Esophagus mucosa (tissue), 1 donor: ENCODE data around the gene CAD. TPM values are rescaled to one million over a fixed set of nuclear protein-coding genes. Genes with fewer than 3 reads are reported as not detected.
A peak's percentile ranks its signal among the peaks of the same experiment; 100 is the strongest.
"Not testable (repeated sequence)": the region's sequence is repeated elsewhere in the genome, so short reads cannot be mapped to it uniquely, and the experiment has no call there.

ENCODE experiments used
- ATAC-seq: fragments of 200-7000 bp; cut with Tn5 transposase; one replicate; pipeline ENCODE4 v1.9.1; 2020
- total RNA-seq: library from RNA; stranded (reverse); gene quantifications from one replicate; pipeline ENCODE4 v1.2.4, GENCODE V29; 2023
- donor health status: DM: yes; HTN: yes; CAD: no.

The CAD gene
- total RNA-seq, 1 donor from 2014 or later = 26.7 TPM

DNA sequence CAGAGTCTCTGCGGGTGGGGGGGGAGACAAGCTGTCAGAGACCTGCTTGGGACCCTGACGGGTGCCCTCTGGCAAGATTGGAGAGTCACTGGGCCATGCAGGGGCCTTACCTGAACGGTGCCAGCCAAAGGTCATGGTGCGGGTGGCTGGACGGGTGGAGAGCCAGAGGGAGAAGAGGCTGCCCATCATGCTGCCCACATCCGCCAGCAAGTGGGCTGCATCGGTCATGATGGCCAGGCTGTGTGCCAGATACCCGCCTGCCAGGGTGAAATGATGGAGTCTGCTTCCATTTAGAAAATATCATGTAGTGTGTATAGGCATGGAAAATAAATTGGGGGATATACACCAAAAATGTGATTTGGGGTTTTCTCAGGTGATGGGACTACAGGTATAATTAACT is 40.9 kb downstream of the CAD start:
- ATAC-seq = no peak

DNA sequence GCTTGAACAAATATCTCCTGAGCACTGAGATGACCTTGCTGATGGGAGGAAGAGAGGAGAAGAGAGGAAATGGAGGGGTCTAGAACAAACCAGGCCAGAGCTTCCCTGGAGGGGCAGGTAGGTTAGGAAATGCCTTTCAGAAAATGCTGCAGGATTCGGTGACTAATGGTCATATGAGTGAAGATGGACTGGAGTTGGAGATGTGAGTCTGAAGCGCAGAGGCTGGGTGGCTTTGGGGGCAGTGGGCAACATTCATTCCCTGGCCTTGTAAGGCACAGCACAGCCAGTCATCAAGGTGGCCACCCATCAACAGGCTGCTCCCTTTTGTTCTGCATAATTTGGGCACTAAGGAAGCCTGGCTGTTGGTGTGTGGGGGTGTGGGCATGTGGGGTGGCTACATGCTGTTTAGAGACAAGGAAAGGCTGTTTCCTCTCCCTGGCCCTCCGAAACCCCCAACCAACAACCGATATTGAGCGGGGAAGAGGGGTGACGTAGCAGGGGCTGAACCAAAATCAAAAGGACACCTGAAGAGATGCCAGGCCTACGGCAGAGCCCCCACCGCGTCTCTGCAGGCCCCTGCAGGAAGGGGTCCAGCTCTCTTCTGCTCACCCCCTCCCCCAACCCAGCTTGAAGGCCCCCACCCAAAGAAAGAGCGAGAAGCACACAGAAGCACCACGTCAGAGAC is 44.2 kb downstream of the CAD start:
- no peak for ATAC-seq

DNA sequence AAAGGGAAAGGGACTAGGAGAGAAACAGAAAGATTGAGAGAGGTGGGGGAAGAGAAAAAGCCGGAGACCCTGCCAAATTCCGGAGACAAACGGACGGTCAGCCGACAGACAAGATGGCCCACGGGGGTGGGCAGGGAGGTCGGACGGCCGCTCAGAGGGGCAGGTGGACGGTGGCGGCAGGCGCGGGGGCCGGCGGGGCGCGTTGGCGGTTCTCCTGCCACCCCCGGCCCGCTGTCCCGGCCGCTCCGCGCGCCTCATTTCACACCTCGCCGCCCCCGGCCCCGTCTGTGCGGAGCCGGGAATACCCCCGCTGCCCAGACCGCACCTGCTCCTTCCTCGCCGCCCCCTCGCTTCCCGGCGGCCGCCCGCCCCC is 44.7 kb downstream of the CAD start:
- ATAC-seq = no peak

DNA sequence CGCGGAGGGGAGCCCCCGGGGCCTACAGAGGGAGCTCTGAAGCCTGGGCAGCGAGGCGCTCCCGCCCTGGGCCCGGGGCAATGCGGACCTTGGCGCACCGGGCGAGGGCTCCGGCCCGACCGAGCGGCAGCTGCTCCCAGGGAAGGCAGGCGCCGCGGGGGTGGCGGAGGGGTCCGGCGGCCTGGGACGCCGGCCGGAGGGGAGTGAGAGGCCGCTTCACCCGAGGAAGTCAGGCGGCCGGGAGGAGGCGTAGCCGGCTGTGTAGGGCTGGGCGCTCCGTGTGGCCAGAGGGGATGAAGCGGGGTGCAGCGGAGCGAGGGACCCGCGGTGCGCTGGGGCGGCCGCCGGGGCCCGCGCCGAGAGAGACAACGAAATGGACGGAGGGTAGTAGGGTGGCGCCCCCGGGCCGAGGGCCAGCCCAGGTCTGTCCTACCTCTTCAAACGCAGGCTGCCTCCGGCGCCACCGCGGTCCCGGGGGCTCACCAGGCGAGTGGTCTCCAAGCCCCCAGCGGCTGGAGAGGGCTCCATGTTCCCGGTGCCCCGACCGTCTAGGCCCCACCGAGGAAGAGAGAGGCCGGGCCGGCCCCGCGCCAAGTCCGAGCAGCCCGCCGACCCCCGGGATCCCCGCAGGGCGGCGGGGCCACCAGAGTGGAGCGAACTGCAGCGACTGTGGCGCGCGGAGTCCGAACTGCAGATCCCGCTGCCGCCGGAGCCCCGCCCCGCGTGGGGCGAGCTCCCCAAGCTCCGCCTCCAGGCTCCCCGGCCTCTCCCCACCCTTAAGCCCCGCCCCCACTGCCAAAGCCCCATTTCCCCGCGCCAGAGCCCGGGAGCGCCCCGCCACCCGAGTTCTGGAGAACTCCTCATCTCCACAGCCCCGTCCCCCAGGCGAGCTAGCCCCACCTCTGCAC is 45.5 kb downstream of the CAD start, which contains the start of gene SLC30A3:
SLC30A3 (minus strand) TSS at position 669 of the 908 bp plus-strand sequence; CDS start at position 528, 141 bp downstream.
- ATAC-seq = peak; percentile 77

DNA sequence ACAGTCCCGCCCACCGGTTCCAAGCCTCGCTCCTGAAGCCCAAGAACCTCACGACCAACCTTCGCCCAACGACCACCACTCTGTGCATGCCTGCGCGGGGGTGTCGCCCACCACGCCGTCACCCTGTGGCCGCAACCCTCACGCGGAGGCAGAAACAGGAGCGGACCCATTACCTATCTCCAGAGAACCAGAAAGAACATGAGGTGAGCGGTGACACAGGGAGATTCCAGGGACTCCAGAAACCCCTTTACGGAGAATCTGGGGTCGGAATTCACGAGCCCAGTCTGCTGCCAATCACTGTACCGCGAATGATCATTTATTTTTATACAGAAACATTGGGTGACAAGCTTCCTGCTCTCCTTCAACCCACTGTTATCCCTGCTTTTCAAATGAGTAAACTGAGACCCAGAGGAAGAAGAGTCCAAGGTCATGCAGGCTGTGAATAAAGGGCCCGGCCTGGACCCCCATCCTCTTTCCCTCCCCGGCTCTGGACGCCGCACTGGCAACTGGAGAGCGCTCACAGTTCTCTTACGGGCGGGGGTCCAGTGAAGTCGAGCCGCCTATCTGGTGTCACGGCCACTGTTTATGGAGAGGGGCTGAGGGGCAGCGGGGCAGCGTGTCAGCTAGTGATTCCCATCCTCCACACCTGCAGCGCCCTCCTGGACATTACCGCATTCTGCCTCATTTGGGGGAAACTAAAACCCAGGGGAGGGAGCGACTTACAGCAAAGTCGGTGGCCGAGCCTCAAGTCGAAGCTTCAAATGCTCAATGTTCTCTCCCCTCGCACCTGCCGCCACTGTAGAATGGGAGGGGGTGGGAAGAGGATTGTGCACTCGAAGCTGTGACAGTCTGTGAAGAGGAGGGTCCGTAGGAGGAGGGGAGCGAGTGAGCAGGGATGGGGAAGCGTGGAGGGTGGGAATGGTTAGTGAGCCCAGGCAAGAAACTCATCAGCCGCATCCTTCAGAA is 46.4 kb downstream of the CAD start:
- no peak for ATAC-seq

DNA sequence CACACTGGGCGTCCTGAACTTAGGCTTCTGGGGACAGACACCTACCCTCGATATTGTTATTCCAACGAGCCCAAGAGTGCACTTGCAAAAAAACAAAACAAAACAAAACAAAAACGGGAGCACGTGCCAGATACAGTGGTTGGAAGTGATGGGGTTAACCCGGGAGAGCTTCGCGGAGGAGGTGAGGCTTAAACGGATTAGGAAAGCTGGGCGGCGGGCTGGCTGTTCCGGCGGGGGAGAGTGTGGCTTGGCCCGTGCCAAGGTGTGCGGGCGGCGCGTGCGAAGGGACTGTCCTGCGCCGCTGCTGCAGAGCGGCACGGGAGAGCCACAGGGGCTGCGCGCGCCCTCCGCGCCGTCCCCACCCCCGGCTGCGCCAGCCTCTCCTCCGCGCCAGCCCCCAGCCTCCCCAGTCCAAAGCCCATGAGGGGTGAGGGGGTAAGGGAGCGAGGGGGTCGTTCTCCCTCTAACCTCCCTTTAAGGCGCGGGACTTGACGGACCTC is 47.1 kb downstream of the CAD start:
- peak; percentile 13 for ATAC-seq

DNA sequence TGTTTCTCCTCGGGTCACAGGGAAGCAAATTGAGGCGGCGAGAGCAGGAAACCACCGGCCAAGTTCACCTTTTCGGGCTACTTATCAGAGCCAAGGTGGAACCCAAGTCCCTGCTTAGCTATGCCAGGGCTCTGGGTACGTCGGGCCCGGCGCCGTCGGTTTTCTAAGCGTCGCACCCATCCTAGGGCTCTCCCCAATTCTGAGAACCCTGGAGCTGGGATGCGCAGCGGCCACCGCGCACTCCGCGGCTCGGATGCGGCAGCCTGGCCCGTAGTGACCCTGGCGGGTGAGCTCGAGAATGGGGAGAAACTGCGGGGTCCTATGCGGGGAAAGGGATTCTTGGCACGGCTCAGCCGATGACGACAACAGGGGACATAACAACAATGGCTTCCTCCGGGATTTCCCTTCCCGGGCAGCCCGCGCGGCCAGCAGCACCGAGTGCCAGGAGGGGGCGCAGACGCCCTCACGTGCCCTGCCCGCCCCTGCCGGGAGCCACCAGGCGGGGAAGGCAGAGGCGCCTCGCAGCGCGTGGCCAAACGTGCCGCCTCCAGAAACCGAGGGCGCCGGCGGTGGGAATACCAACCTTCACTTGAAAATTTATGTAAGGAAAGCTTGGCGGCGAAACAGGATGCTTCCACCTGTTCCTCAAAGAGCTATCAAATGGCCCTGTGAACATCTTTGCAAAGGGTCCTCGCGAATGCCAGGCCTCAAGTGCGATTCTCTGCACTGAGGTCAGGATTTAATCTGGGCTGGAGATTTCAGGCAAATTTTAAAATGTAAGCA is 47.8 kb downstream of the CAD start:
- peak; percentile 10 for ATAC-seq

DNA sequence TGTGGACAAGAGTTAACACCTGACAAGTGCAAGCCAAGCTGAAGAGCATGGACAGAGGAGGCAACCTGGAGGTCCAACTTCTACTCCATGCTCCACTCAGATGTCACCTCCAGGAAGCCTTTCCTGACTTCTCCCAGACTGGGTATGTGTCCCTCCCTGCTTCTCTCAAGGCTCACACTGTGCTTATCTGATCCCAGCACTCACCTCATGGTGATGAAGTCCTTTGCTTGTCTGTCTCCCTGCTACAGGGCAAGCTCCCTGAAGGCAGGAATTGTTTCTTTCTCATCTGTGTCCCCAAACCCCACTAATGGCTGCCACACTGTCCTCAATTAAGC is 48.3 kb downstream of the CAD start:
- ATAC-seq = no peak

DNA sequence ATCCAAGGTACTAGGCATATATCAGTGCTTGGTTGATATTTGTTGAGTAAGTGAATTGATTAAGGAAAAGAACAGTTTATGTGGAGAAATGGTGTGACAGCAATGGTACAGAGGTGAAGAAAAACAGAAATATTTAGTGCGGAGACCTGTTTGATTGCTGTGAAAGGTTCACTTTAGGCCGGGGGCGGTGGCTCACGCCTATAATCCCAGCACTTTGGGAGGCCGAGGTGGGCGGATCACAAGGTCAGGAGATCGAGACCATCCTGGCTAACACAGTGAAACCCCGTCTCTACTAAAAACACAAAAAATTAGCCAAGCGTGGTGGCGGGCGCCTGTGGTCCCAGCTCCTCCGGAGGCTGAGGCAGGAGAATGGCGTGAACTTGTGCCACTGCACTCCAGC is 51.1 kb downstream of the CAD start:
- not testable (repeated sequence) for ATAC-seq

DNA sequence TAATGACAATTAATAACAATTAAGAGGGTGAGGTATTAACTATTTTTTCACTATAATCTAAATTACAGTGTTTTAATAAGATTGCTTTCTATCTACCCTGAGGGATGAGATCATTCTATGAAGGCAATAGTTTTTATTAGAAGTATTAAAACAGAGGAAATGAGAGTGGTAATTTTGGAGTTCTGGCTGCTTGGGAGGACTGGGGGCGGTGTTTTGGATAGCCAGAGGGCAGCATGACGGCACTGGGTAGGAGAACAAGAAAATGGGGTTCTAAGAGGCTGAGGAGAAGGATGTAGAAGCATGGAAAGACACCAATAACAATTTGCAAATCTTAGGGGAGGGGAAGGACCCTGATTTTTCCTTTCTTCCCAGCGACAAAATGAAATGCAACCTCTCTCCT is 53.0 kb downstream of the CAD start:
- no peak for ATAC-seq

DNA sequence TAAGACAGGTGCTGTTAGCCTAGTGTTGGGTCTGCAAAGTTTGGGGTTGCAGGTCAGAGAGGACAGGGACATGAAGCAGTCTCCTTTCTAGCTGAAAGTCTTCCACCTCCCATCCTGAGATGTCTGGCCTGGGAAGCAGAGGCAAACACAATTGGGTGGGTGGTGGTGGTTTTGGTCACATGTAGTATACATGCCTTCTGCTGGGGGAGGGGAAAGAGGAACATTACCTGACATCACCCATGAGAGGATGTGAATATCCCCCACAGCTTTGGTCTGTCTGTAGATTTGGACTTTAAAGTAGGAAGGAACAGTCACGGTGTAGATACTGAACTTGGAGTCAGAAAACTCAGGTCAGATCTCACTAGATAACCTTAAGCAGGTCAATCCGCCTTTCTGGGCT is 53.5 kb downstream of the CAD start:
- ATAC-seq = no peak

DNA sequence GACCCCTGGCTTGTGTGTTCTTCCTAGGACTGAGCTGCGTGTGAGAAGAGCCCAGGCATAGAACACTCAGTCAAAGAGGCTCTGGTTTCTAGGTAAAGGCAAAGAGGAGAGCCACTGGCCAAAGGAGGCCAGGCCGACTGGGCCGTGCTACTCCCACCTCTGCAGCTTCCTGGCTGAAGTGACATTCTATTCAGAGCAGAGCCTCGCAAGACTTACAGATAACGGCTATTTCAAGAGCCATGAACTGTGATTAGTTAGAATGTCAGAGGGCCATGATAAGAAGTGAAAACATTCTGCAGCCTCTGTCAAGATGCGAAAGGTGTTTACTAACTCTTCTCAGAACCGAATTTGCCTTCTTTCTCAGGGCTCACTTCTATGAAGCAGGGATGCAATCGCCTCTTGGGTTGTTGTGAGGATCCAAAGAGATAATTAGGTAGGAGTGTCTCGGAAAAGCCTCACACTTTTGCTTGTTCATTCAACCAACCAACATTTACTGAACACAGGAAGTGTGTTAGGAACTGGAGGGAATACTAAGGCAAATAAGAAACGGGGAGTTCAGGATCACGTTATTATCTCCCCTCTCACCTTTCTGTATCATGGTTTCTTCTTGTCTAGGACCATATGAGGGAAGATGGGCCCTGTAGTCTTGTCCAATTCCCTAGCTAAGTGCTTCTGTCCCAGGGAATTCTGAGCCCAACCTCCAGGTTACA is 54.6 kb downstream of the CAD start:
- no peak for ATAC-seq

DNA sequence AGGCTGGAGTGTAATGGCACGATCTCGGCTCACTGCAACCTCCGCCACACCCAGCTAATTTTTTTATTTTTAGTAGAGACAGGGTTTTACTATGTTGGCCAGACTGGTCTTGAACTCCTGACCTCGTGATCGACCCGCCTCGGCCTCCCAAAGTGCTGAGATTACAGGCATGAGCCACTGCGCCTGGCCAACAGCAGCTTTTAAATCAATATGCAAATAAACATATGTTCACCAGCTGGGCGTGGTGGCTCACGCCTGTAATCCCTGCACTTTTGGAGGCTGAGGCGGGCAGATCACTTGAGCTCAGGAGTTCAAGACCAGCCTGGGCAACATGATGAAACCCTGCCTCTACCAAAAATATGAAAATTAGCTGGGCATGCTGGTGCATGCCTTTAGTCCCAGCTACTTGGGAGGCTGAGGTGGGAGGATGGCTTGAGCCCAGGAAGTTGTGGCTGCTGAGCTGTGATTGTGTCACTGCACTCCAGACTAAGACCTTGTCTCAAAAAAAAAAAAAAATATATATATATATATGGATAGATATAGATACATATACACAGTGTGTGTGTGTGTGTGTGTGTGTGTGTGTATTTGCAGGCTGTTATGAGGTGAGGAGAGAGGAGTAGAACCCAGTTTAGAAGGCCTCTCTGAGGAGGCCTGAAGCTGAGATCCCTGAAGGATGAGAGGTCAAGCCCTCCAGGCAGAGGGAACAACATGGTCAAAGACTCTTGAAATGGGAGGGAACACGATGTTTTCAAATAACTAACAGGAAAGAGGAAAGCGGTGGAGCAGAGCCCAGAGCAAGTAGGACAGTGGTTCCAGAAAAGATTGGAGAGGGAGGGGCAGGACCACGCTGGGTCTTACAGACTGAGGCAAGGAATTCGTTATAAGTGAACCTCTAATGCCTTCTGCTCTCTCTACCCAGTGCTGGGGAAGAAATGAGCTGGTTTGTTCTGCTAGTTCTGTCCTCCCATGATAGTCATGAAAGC is 55.7 kb downstream of the CAD start:
- ATAC-seq = not testable (repeated sequence)

DNA sequence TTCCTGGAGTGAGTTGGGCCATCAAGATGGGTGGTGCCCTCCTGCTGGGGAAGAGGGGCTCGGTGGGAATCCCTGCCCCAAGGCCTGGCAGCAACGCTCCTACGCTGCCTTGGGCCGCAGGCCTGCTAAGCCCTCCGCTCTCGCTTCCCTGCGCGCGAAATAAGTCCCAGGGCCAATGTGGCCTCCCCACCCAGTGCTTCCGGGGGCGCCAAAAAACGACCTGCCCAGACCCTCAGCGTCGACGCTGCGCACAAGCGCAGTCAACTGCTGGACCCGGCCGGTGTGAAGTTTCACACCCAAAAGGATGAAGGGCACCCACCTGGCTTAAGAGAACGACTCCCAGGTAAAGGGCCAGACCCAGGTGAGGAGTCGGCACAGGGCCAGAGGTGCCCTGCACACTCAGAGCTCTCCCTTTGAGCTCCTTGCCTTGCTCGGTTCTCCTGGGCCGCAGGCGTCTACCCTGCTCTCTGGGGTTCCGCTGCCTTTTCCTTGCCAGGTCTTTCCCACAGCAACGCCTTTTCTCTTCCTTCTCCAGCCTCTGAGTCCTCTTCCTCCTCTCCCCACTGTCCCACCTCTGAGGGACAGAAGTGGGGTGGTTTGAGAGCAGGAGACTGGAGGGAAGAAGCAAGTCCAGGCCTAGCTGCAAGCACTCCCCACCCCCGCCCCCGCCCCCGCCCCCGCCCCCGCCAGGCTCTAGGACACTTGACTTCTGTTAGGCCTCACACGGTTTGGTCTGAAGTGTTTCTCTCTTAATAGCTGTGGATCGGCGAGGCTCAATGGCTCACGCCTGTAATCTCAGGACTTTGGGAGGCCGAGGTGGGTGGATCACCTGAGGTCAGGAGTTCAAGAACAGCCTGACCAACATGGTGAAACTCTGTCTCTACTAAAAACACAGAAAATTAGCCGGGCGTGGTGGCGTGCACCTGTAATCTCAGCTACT is 58.3 kb downstream of the CAD start, which contains the start of gene DNAJC5G:
DNAJC5G (plus strand) TSS at position 223 of the 940 bp plus-strand sequence. CDS start 1,296 bp downstream, outside the sequence.
- no peak for ATAC-seq

DNA sequence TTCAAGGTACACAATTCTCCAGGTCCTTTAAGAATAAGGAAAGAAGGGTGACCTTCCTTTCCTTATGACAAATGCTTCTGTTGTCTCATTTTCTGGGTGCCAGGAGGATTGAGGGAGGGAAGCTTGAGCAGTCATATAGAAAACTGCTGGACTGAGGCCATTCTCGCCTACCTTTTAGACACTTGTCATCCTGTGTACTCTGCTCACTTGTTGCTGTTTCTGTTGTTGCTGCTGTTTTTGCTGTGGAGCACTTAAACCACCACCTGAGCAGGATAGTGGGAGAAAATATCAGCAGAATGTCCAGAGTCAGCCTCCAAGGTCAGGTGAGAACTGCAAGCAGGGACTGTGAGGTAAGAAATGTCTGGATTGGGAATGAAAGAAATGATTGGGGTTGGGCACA is 60.8 kb downstream of the CAD start:
- ATAC-seq = no peak

DNA sequence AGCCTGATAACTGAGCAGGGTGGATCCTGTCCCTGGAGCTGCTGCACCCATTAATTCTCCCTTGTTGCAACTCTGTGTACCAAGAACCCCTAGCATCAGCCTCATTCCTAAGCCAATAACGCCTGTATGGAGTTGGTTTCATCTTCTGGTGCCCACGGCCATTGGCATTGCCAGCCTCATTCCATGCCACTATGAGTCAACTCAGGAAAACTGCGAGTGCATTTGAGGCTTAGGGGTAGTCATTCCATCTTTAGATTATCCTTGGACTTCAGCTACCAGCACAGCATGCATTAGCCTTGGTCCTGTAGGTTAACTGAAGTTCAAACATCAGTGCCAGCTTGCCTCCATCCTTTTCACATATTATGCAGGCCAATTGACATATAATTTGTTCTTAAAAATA is 63.7 kb downstream of the CAD start:
- no peak for ATAC-seq

DNA sequence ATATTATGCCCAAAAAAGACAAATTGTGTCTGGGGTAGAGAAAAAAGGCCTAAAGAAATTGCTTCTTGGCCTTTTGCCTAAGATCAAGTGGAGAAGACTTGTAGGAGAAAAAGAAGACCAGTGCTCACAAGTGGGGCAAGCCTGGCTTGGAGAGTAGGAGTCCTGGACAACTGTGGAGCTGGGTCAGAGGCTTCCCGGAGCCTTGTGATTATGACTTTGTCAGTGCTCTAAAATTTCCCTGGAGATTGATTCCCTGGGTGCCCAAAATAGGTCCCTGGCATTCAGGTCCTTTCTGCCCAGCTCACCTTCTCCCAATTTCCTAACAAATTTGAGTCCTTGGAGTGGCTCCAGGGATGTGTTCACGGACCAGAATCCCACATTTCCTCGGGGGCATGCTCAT is 64.3 kb downstream of the CAD start:
- ATAC-seq = no peak

DNA sequence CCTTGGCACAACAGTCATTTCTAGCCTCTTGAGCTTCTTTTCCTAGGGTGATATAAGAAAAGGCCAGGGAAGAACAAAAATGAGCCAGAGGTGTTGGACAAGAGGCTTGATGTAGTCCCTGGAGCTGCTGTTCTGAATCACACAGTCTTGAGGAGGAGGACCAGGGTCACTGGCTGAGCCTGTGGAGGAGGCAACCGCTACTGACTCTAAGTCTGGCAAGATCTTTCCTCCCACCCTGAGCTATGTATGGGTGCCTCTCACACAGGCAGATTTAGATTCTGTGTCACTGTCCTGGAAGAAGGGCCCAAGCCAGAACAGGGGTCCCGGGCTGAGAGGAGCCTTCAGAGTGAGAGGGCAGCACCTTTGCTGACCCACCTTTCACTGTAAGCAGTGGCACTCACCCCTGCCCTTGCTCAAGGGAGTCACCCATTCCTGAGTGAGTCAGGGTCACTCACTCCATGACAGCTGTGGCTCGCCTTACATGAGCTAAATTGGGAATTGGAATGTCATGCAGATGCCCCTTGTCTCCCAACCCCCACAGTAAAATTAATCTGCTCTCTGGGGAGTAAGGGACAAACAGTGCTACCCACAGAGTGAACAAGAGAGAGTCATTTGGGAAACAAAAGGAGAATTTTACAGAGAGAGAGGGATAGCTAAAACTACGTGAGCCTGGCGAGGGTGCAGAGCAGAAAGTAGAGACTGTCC is 64.8 kb downstream of the CAD start, which contains the start of gene TRIM54:
TRIM54 (plus strand) TSS at position 575 of the 705 bp plus-strand sequence. CDS start 303 bp downstream, outside the sequence.
- peak; percentile 34 for ATAC-seq
